HG02970 (cell line): ENCODE measurements around the gene GALR1.

Experiments
- ATAC-seq: cut with Tn5 transposase; IDR thresholded peaks from one replicate; pipeline ENCODE4 v1.9.1; 2021; ENCODE audit warnings: mild to moderate bottlenecking, moderate library complexity, moderate number of reproducible peaks; ENCODE audit not compliant: unreplicated experiment, low FRiP score

Gene GALR1

GRCh38 chr18:77316641-77317040, 67.0 kb downstream of the GALR1 start:
- ATAC-seq = no peak

- ATAC-seq = no peak
These were observed 71.4 kb downstream of the GALR1 start for GRCh38 chr18:77320971-77321559.

- ATAC-seq = no peak
These were observed 72.5 kb downstream of the GALR1 start for GRCh38 chr18:77321823-77322805.

GRCh38 chr18:77323640-77324299, 74.1 kb downstream of the GALR1 start:
- no peak for ATAC-seq
